Nucleus accumbens (tissue), 56 donors: ENCODE data around the gene CHST12.
"Not testable (repeated sequence)": the region's sequence is repeated elsewhere in the genome, so short reads cannot be mapped to it uniquely, and the experiment has no call there.

Experiments used
- DNase-seq, 56 donors: peaks; one replicate each; lab custom pipeline; 2025; lab: John Stamatoyannopoulos, UW

Gene CHST12

GRCh38 chr7:2402687-2403013 lies 761 bp upstream of the CHST12 start:
- no peak for DNase-seq

GRCh38 chr7:2403718-2404648 lies 572 bp downstream of the CHST12 start:
- peak in 38 of 56 donors; percentile 12 to 64 (median 47) for DNase-seq

- DNase-seq = no peak
These were observed 1.3 kb downstream of the CHST12 start for GRCh38 chr7:2404714-2405119.

GRCh38 chr7:2405201-2405600 lies 1.8 kb downstream of the CHST12 start:
- DNase-seq = no peak

GRCh38 chr7:2405601-2406345 lies 2.4 kb downstream of the CHST12 start:
- DNase-seq = no peak

- DNase-seq = no peak
These were observed 6.5 kb downstream of the CHST12 start for GRCh38 chr7:2409745-2410414.

- DNase-seq = no peak
These were observed 7.6 kb downstream of the CHST12 start for GRCh38 chr7:2411049-2411448.

GRCh38 chr7:2411815-2412586 lies 8.6 kb downstream of the CHST12 start:
- DNase-seq = no peak

- DNase-seq = no peak
These were observed 9.3 kb downstream of the CHST12 start for GRCh38 chr7:2412587-2413201.

GRCh38 chr7:2416063-2416462 lies 12.7 kb downstream of the CHST12 start:
- DNase-seq = no peak

GRCh38 chr7:2416650-2417049 lies 13.2 kb downstream of the CHST12 start:
- DNase-seq = no peak

- not testable (repeated sequence) for DNase-seq
These were observed 13.8 kb downstream of the CHST12 start for GRCh38 chr7:2417178-2417577.

- DNase-seq = peak in 8 of 56 donors; percentile 2 to 56 (median 38)
These were observed 14.6 kb downstream of the CHST12 start for GRCh38 chr7:2417981-2418481.

GRCh38 chr7:2420216-2420933 lies 17.0 kb downstream of the CHST12 start:
- DNase-seq = no peak

- no peak for DNase-seq
These were observed 18.5 kb downstream of the CHST12 start for GRCh38 chr7:2421943-2422310.

GRCh38 chr7:2425749-2426148 lies 22.3 kb downstream of the CHST12 start:
- no peak for DNase-seq

GRCh38 chr7:2431260-2431867 lies 28.0 kb downstream of the CHST12 start:
- DNase-seq = no peak

- no peak for DNase-seq
These were observed 29.7 kb downstream of the CHST12 start for GRCh38 chr7:2432910-2433712.
